Neural cell (in vitro differentiated cells): ENCODE results near the gene RADIL. TPM values are rescaled to one million over a fixed set of nuclear protein-coding genes. Genes with fewer than 3 reads are reported as not detected.

Experiments used
- H2AFZ ChIP-seq: fragments of 200-600, 300-800 bp; sonication (generic), shearing (Covaris generic); 2 replicates; pipeline ENCODE4 v1.6.0; 2014; ENCODE audit warnings: low read depth, mild to moderate bottlenecking, antibody characterized with exemption, low read length, moderate library complexity
- H3F3A ChIP-seq: fragments of 200-600 bp; shearing (Covaris generic); 2 replicates; pipeline ENCODE4 v1.6.1; 2016; ENCODE audit warnings: mild to moderate bottlenecking, moderate library complexity, mixed read lengths, antibody characterized with exemption, low read length; ENCODE audit not compliant: insufficient read depth, poor library complexity, severe bottlenecking
- H3K27ac ChIP-seq: fragments of 200-600, 300-800 bp; sonication (generic), shearing (Covaris generic); 2 replicates; pipeline ENCODE4 v1.5.1; 2014; ENCODE audit warnings: mild to moderate bottlenecking, low read length, moderate library complexity
- H3K27me3 ChIP-seq: fragments of 300-800, 200-600 bp; sonication (generic), shearing (Covaris generic); 2 replicates; pipeline ENCODE4 v1.6.0; 2014; ENCODE audit warnings: mild to moderate bottlenecking, low read depth, low read length, moderate library complexity; ENCODE audit not compliant: insufficient read depth
- H3K36me3 ChIP-seq: fragments of 300-800, 200-600 bp; sonication (generic), shearing (Covaris generic); 2 replicates; pipeline ENCODE4 v1.5.1; 2014; ENCODE audit warnings: mild to moderate bottlenecking, antibody characterized with exemption, low read length, moderate library complexity; ENCODE audit not compliant: insufficient read depth
- H3K4me2 ChIP-seq: fragments of 300-800, 200-600 bp; sonication (generic), shearing (Covaris generic); 2 replicates; pipeline ENCODE4 v1.6.0; 2014; ENCODE audit warnings: mild to moderate bottlenecking, low read length
- H3K4me3 ChIP-seq: fragments of 300-800, 200-600 bp; sonication (generic), shearing (Covaris generic); 2 replicates; pipeline ENCODE4 v1.5.1; 2014; ENCODE audit warnings: mild to moderate bottlenecking, low read length, moderate library complexity
- H3K79me2 ChIP-seq: fragments of 200-600 bp; shearing (Covaris generic); replicated peaks from 2 replicates; pipeline ENCODE4 v1.6.0; 2014; ENCODE audit warnings: mild to moderate bottlenecking, low read length, moderate library complexity; ENCODE audit not compliant: insufficient read depth
- H3K9ac ChIP-seq: fragments of 300-800, 200-600 bp; sonication (generic), shearing (Covaris generic); 2 replicates; pipeline ENCODE4 v1.6.1; 2016; ENCODE audit warnings: mild to moderate bottlenecking, low read length, mixed read lengths
- H3K9me2 ChIP-seq: fragments of 200-600 bp; shearing (Covaris generic); 2 replicates; pipeline ENCODE4 v1.6.1; 2016; ENCODE audit warnings: mild to moderate bottlenecking, low read length, mixed read lengths; ENCODE audit not compliant: insufficient read depth
- H3K9me3 ChIP-seq: fragments of 200-600, 300-800 bp; sonication (generic), shearing (Covaris generic); 2 replicates; pipeline ENCODE4 v1.6.1; 2016; ENCODE audit warnings: mild to moderate bottlenecking, mixed run types, low read length, moderate library complexity, mixed read lengths
- H4K20me1 ChIP-seq: fragments of 200-600 bp; shearing (Covaris generic); 2 replicates; pipeline ENCODE4 v1.6.1; 2016; ENCODE audit warnings: mild to moderate bottlenecking, mixed run types; ENCODE audit not compliant: insufficient read depth
- CTCF ChIP-seq: fragments of 450-650 bp; IDR thresholded peaks from 2 replicates; pipeline ENCODE4 v1.5.1; 2014; ENCODE audit warnings: antibody characterized with exemption, mild to moderate bottlenecking, moderate library complexity; ENCODE audit not compliant: poor library complexity, severe bottlenecking
- EP300 ChIP-seq: fragments of 450-650 bp; conservative IDR thresholded peaks from 2 replicates; pipeline ENCODE4 v1.6.1; 2014; ENCODE audit warnings: antibody characterized with exemption, mild to moderate bottlenecking, moderate library complexity; ENCODE audit not compliant: poor library complexity, severe bottlenecking
- EZH2 ChIP-seq: fragments of 200-600, 300-800 bp; shearing (Covaris generic), sonication (generic); IDR thresholded peaks from 2 replicates; pipeline ENCODE4 v1.6.1; 2014; ENCODE audit warnings: antibody characterized with exemption, low read length, borderline replicate concordance, mild to moderate bottlenecking; ENCODE audit not compliant: insufficient read depth, poor library complexity, severe bottlenecking
- MXI1 ChIP-seq: fragments of 450-650 bp; conservative IDR thresholded peaks from 2 replicates; pipeline ENCODE4 v1.6.1; 2014; ENCODE audit warnings: antibody characterized with exemption, mild to moderate bottlenecking; ENCODE audit not compliant: poor library complexity, severe bottlenecking
- POLR2AphosphoS5 ChIP-seq: IDR thresholded peaks from 2 replicates; pipeline ENCODE4 v1.6.1; 2012
- RAD21 ChIP-seq: fragments of 450-650 bp; conservative IDR thresholded peaks from 2 replicates; pipeline ENCODE4 v1.6.1; 2014; ENCODE audit warnings: antibody characterized with exemption, mild to moderate bottlenecking, moderate library complexity
- SMC3 ChIP-seq: fragments of 450-650 bp; conservative IDR thresholded peaks from 2 replicates; pipeline ENCODE4 v1.6.1; 2014; ENCODE audit warnings: antibody characterized with exemption, mild to moderate bottlenecking, moderate library complexity; ENCODE audit not compliant: poor library complexity
- TAF1 ChIP-seq: IDR thresholded peaks from 2 replicates; pipeline ENCODE4 v1.6.1; 2012; ENCODE audit warnings: low read depth
- polyA plus RNA-seq: library from polyadenylated mRNA; depleted of rRNA; stranded (reverse); fragments of >200 nt; gene quantifications from 2 replicates; pipeline ENCODE4 v1.2.3, GENCODE V29; 2014
- TF ChIP-seq, protein P1 (sequence below): IDR thresholded peaks from 2 replicates; pipeline ENCODE4 v1.6.1; 2012; ENCODE audit warnings: borderline replicate concordance

The RADIL gene
- polyA plus RNA-seq, 1 donor from 2014 or later: 4.1 TPM

DNA sequence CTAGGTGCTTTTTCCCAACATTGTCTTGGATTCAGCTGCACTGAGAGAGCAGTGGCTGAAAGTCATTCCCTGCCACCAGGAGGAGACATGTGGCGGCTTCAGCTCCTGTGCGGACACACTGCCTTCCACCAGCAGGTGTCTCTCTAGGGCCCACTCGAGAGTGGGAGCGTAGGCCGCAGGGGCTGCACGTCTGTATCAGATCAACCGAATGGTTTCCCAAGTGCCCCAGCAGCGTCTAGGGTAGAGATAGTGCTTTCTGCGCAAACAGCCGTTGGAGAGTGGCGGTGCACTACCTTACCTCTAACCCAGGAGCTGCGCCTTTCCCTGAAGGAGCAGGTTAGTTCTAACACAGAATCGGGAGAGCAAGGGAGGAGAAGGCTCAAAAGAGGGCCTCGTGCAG lies 53.3 kb downstream of the RADIL start (continued):
- no peak for TF ChIP-seq EP300
- no peak for TF ChIP-seq EZH2

DNA sequence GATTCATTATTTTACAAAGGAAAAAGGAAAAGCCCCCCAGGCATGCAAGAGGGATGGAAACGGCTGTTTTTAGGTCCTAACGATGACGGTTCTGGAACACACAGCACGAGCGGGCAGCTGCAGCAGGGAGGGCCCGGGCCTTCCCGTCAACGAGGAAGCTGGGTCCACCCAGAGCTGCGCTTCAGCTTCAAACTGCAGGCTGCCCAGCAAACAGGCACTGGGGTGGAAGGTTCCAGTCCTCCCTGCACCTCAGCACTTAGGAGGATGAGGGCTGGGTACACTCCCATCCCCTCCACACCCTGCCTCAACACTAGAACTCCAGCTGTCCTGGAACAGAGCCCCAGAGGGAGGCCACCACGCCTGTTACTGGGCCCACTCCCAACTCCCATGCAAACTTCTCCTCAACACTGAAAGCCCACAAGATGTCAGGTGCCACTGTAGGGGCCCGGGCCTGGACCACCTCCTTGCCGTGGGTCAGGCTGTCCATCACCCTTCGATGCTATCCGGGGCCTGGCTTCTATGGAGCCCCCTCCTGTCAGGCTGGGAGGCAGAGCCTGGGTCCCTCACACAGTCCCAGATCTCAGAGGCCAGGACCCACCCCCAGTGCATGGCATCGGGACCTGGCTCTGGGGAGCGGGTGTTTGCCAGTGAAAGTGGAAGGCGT lies 54.7 kb downstream of the RADIL start:
- Histone ChIP-seq H3K36me3 (no peaks in the 10 kb centered on the region), H3K79me2 (no peaks in the 10 kb centered on the region), H3K27me3 (no peaks in the 10 kb centered on the region), H3K9me2 (no peaks in the 10 kb centered on the region), H4K20me1 (no peaks in the 10 kb centered on the region), H3K27ac (no peak overlapping the region), H3K9ac (no peak overlapping the region), H2AFZ (no peak overlapping the region), H3F3A (no peaks in the 10 kb centered on the region), H3K4me3 (no peak overlapping the region), H3K4me2 (no peak overlapping the region), H3K9me3 (no peaks in the 10 kb centered on the region)
- no peak for TF ChIP-seq RAD21
- no peak for TF ChIP-seq POLR2AphosphoS5
- no peak for TF ChIP-seq TAF1
- TF ChIP-seq, protein P1, sequence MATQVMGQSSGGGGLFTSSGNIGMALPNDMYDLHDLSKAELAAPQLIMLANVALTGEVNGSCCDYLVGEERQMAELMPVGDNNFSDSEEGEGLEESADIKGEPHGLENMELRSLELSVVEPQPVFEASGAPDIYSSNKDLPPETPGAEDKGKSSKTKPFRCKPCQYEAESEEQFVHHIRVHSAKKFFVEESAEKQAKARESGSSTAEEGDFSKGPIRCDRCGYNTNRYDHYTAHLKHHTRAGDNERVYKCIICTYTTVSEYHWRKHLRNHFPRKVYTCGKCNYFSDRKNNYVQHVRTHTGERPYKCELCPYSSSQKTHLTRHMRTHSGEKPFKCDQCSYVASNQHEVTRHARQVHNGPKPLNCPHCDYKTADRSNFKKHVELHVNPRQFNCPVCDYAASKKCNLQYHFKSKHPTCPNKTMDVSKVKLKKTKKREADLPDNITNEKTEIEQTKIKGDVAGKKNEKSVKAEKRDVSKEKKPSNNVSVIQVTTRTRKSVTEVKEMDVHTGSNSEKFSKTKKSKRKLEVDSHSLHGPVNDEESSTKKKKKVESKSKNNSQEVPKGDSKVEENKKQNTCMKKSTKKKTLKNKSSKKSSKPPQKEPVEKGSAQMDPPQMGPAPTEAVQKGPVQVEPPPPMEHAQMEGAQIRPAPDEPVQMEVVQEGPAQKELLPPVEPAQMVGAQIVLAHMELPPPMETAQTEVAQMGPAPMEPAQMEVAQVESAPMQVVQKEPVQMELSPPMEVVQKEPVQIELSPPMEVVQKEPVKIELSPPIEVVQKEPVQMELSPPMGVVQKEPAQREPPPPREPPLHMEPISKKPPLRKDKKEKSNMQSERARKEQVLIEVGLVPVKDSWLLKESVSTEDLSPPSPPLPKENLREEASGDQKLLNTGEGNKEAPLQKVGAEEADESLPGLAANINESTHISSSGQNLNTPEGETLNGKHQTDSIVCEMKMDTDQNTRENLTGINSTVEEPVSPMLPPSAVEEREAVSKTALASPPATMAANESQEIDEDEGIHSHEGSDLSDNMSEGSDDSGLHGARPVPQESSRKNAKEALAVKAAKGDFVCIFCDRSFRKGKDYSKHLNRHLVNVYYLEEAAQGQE: no peak
- no peak for TF ChIP-seq EZH2
- no peak for TF ChIP-seq MXI1

DNA sequence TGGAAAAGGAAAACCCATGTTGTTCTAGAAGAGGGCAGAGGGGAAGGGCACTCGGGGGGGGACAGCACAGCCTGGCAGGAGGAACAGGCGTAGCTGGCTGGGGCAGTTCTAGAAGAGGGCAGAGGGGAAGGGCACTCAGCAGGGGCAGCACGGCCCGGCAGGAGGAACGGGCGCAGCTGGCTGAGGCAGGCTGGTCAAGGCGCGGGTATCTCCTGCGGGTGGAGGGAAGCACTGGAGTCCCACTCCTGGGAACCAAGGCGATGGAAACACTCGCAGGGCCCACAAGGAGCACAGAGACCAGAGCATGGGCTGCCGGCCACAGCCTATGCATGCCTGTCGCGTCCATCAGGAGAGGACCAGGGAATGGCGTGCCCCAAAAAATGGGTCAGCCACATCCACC lies 58.4 kb downstream of the RADIL start:
- H3K9me3 ChIP-seq: no peaks in the 10 kb centered on the region
- H3K4me3 ChIP-seq: no peak overlapping the region
- no peaks in the 10 kb centered on the region for H3F3A ChIP-seq
- no peak for TF ChIP-seq RAD21
- TF ChIP-seq POLR2AphosphoS5: no peak
- no peak for TF ChIP-seq MXI1
- no peak for TF ChIP-seq CTCF
- no peak for TF ChIP-seq SMC3
- TF ChIP-seq, protein P1: no peak
- TF ChIP-seq EP300: no peak
- no peak for TF ChIP-seq TAF1
- TF ChIP-seq EZH2: no peak
- H3K4me2 ChIP-seq: no peak overlapping the region
- H3K79me2 ChIP-seq: no peaks in the 10 kb centered on the region
- H3K9ac ChIP-seq: no peak overlapping the region
- no peaks in the 10 kb centered on the region for H3K36me3 ChIP-seq
- no peaks in the 10 kb centered on the region for H3K27me3 ChIP-seq
- no peak overlapping the region for H2AFZ ChIP-seq
- no peaks in the 10 kb centered on the region for H3K9me2 ChIP-seq
- no peaks in the 10 kb centered on the region for H4K20me1 ChIP-seq
- no peak overlapping the region for H3K27ac ChIP-seq
